ENCODE data around the gene CYB5B.

DNA sequence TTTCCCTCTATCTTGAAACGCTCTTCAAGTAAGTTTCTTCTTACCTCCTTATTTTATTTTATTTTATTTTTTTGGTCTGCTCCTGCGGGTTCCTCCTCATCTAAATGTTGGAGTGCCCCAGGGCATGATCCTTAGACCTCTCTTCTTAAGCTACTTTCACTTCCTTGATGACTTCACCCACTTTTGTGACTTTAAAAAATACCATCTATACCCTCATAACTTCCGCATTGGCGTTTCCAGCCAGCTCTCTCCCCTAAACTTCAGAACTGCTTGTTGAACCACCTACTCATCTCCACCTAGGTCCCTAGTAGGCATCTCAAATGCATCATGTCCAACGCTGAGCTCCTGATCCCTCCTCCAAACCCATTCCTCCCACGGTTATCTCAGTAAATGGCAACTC is 89.9 kb downstream of the CYB5B start:
- TF ChIP-seq, protein P1, sequence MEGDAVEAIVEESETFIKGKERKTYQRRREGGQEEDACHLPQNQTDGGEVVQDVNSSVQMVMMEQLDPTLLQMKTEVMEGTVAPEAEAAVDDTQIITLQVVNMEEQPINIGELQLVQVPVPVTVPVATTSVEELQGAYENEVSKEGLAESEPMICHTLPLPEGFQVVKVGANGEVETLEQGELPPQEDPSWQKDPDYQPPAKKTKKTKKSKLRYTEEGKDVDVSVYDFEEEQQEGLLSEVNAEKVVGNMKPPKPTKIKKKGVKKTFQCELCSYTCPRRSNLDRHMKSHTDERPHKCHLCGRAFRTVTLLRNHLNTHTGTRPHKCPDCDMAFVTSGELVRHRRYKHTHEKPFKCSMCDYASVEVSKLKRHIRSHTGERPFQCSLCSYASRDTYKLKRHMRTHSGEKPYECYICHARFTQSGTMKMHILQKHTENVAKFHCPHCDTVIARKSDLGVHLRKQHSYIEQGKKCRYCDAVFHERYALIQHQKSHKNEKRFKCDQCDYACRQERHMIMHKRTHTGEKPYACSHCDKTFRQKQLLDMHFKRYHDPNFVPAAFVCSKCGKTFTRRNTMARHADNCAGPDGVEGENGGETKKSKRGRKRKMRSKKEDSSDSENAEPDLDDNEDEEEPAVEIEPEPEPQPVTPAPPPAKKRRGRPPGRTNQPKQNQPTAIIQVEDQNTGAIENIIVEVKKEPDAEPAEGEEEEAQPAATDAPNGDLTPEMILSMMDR (IDR thresholded peaks at IDR 0.05; ENCODE audit: poor library complexity), result no peak
- no peak for TF ChIP-seq EZH2 (IDR thresholded peaks at IDR 0.05; ENCODE audit: borderline replicate concordance)
